ENCODE results near the gene DNAJC5G.

DNA sequence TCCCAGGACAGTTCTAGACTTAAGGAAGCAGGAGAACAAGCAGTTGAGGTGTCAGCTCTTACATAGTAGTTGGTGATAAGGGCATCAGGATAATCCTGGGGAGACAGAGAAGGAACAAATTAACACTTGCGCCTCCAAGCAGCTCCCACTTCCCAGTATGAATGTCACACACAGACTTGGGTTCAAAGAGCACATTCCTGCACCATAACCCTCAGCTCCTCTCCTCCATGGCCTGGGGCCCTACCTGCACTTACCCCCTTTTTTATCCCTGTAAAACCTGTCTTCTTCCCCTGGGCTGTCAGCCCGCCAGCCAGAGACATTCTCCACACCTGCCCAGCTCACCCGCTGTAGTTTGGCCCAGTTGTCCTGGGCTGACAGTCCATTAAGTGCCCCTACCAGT, 36.9 kb downstream of the DNAJC5G start:
- TF ChIP-seq, protein P1, sequence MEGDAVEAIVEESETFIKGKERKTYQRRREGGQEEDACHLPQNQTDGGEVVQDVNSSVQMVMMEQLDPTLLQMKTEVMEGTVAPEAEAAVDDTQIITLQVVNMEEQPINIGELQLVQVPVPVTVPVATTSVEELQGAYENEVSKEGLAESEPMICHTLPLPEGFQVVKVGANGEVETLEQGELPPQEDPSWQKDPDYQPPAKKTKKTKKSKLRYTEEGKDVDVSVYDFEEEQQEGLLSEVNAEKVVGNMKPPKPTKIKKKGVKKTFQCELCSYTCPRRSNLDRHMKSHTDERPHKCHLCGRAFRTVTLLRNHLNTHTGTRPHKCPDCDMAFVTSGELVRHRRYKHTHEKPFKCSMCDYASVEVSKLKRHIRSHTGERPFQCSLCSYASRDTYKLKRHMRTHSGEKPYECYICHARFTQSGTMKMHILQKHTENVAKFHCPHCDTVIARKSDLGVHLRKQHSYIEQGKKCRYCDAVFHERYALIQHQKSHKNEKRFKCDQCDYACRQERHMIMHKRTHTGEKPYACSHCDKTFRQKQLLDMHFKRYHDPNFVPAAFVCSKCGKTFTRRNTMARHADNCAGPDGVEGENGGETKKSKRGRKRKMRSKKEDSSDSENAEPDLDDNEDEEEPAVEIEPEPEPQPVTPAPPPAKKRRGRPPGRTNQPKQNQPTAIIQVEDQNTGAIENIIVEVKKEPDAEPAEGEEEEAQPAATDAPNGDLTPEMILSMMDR (IDR thresholded peaks at IDR 0.05) = no peak
- TF ChIP-seq EZH2 (IDR thresholded peaks at IDR 0.05) = no peak

Measured in neural progenitor cell (in vitro differentiated cells).